NT2/D1 (cell line): Measurements from ENCODE around the gene ELAVL4.

Source experiments
- YY1 ChIP-seq: IDR thresholded peaks from 2 replicates; pipeline ENCODE4 v1.6.1; 2011; ENCODE audit not compliant: insufficient read length, insufficient read depth
- ZNF274 ChIP-seq: IDR thresholded peaks from 2 replicates; pipeline ENCODE4 v1.6.1; 2011; ENCODE audit warnings: mild to moderate bottlenecking, low read depth, low read length

DNA sequence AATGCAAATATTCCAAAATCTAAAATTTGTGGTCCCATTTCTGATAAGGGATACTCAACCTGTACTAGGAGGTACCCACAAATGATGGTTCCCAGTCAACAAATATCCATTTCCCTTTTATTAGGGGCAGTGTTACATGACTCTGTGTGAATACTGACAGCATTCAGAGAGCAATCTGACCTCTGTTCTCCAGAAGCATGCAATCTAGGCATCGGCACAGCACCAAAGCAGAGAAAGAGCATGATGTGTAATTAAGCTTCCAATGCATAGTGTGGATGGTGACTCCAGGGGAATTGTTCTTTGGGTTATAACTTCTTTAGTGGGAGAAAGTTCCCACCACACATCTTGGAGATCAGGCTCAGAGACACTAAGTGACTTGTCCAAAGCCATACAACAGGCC lies 71.6 kb downstream of the ELAVL4 start:
- TF ChIP-seq ZNF274: no peak
- TF ChIP-seq YY1: no peak
